Measurements from ENCODE around the gene EPHB1.

The EPHB1 gene

GRCh38 chr3:134972836-134973455, 177.9 kb downstream of the EPHB1 start:
- Histone ChIP-seq H3K27ac (ENCODE audit: poor library complexity, severe bottlenecking) (no peak overlapping the region), H3K4me1 (ENCODE audit: insufficient read depth, poor library complexity, severe bottlenecking) (no peaks in the 10 kb centered on the region), H3K27me3 (ENCODE audit: insufficient read depth, poor library complexity, severe bottlenecking) (peaks cover 8% of the 10 kb centered on the region), H3K4me3 (ENCODE audit: severe bottlenecking) (no peak overlapping the region), H3K9me3 (ENCODE audit: severe bottlenecking) (no peaks in the 10 kb centered on the region), H3K36me3 (ENCODE audit: low read depth) (no peaks in the 10 kb centered on the region)
- TF ChIP-seq, protein P1, sequence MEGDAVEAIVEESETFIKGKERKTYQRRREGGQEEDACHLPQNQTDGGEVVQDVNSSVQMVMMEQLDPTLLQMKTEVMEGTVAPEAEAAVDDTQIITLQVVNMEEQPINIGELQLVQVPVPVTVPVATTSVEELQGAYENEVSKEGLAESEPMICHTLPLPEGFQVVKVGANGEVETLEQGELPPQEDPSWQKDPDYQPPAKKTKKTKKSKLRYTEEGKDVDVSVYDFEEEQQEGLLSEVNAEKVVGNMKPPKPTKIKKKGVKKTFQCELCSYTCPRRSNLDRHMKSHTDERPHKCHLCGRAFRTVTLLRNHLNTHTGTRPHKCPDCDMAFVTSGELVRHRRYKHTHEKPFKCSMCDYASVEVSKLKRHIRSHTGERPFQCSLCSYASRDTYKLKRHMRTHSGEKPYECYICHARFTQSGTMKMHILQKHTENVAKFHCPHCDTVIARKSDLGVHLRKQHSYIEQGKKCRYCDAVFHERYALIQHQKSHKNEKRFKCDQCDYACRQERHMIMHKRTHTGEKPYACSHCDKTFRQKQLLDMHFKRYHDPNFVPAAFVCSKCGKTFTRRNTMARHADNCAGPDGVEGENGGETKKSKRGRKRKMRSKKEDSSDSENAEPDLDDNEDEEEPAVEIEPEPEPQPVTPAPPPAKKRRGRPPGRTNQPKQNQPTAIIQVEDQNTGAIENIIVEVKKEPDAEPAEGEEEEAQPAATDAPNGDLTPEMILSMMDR (IDR thresholded peaks at IDR 0.05; ENCODE audit: poor library complexity, severe bottlenecking) = no peak
- ATAC-seq (ENCODE audit: low read depth) (no peak), DNase-seq (ENCODE audit: low spot score) (no peak)

GRCh38 chr3:134974624-134975023, 179.6 kb downstream of the EPHB1 start:
- ATAC-seq (ENCODE audit: low read depth) = no peak
- Histone ChIP-seq H3K9me3 (ENCODE audit: severe bottlenecking) (no peaks in the 10 kb centered on the region), H3K4me3 (ENCODE audit: severe bottlenecking) (no peak overlapping the region), H3K36me3 (ENCODE audit: low read depth) (no peaks in the 10 kb centered on the region), H3K27ac (ENCODE audit: poor library complexity, severe bottlenecking) (no peak overlapping the region), H3K4me1 (ENCODE audit: insufficient read depth, poor library complexity, severe bottlenecking) (no peaks in the 10 kb centered on the region), H3K27me3 (ENCODE audit: insufficient read depth, poor library complexity, severe bottlenecking) (peaks cover 8% of the 10 kb centered on the region)
- TF ChIP-seq, protein P1 (IDR thresholded peaks at IDR 0.05; ENCODE audit: poor library complexity, severe bottlenecking) = no peak
- DNase-seq (ENCODE audit: low spot score) = no peak

DNA sequence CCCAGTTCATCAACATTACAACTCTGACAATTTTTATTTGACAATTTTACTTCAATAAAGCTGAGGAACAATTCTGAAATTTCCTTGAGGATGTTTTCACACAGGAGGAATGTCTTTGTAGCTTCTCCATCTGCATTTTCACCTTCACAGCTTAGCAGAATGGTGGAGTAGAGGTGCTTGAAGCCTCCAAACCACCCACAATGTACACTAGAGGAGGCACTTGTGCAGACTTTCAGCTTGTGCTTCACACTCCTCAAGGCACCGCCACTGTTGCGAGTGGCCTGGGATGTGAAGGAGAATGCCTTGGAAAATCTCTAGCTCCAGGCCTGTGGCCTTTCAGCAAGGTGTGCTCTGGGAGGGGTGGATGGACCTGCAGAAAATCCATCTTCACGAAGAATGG, 181.9 kb downstream of the EPHB1 start:
- DNase-seq (ENCODE audit: low spot score) (no peak), ATAC-seq (ENCODE audit: low read depth) (no peak)
- TF ChIP-seq, protein P1 (IDR thresholded peaks at IDR 0.05; ENCODE audit: poor library complexity, severe bottlenecking) = no peak
- Histone ChIP-seq H3K4me3 (ENCODE audit: severe bottlenecking) (no peak overlapping the region), H3K27me3 (ENCODE audit: insufficient read depth, poor library complexity, severe bottlenecking) (no peaks in the 10 kb centered on the region), H3K27ac (ENCODE audit: poor library complexity, severe bottlenecking) (no peak overlapping the region), H3K4me1 (ENCODE audit: insufficient read depth, poor library complexity, severe bottlenecking) (no peaks in the 10 kb centered on the region), H3K9me3 (ENCODE audit: severe bottlenecking) (no peaks in the 10 kb centered on the region), H3K36me3 (ENCODE audit: low read depth) (no peaks in the 10 kb centered on the region)

GRCh38 chr3:134978658-134979057, 183.6 kb downstream of the EPHB1 start:
- TF ChIP-seq, protein P1 (IDR thresholded peaks at IDR 0.05; ENCODE audit: poor library complexity, severe bottlenecking) = no peak
- no peaks in the 10 kb centered on the region for H3K4me1 ChIP-seq (ENCODE audit: insufficient read depth, poor library complexity, severe bottlenecking)
- H3K27ac ChIP-seq (ENCODE audit: poor library complexity, severe bottlenecking) = no peak overlapping the region
- H3K36me3 ChIP-seq (ENCODE audit: low read depth) = no peaks in the 10 kb centered on the region
- no peak for ATAC-seq (ENCODE audit: low read depth)
- H3K9me3 ChIP-seq (ENCODE audit: severe bottlenecking) = no peaks in the 10 kb centered on the region
- no peaks in the 10 kb centered on the region for H3K27me3 ChIP-seq (ENCODE audit: insufficient read depth, poor library complexity, severe bottlenecking)
- no peak for DNase-seq (ENCODE audit: low spot score)
- H3K4me3 ChIP-seq (ENCODE audit: severe bottlenecking) = no peak overlapping the region

DNA sequence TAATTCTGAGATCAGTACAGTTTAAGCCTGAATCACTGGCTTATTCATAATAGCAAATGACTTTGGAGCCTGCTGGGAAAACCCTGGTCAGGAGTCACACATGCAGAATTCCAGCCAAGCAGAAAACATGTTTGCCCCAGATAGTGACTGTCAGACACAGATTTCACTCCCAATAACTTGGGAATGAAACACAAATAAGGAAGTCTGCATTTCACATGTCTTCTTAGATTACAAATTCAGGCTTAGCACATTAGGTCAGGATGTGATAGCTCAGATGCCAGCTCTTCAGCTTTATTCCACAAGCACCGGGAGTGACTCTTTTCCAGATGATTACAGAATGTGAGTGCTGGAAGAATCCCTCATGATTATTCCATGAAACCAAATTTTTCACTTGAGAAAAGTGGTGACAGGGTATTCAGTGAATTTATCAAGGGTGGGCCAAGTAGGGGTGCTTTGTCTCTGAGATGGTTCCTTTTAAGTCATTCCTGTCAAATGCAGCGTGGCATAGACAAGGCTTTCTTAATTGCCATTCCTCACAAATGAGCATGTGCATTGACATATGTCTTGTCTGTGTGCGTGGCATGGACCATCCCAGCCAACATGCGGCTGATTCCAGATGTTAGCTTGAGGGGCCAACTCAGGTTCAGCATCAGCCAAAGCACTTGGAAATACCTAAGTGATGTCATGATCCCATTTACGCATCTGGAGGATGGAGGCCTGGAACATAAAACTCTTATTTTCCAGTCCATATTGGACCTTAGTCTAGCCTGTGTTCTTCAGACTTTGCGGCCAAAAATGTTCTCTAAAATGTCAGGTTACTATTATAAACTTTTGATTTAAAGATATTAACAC, 191.0 kb downstream of the EPHB1 start:
- no peak for DNase-seq (ENCODE audit: low spot score)

More for the DNA sequence above, 191.0 kb downstream of the EPHB1 start:
- Histone ChIP-seq H3K27me3 (ENCODE audit: insufficient read depth, poor library complexity, severe bottlenecking) (peaks cover 11% of the 10 kb centered on the region), H3K9me3 (ENCODE audit: severe bottlenecking) (no peaks in the 10 kb centered on the region), H3K27ac (ENCODE audit: poor library complexity, severe bottlenecking) (no peak overlapping the region), H3K36me3 (ENCODE audit: low read depth) (no peaks in the 10 kb centered on the region), H3K4me1 (ENCODE audit: insufficient read depth, poor library complexity, severe bottlenecking) (no peaks in the 10 kb centered on the region), H3K4me3 (ENCODE audit: severe bottlenecking) (no peak overlapping the region)
- ATAC-seq (ENCODE audit: low read depth) = no peak
- TF ChIP-seq, protein P1 (IDR thresholded peaks at IDR 0.05; ENCODE audit: poor library complexity, severe bottlenecking) = no peak
